GM21423 (cell line): ENCODE data around the gene L3MBTL4.

ENCODE experiments used
- ATAC-seq: cut with Tn5 transposase; IDR thresholded peaks from one replicate; pipeline ENCODE4 v1.9.1; 2021; ENCODE audit warnings: mild to moderate bottlenecking, moderate library complexity; ENCODE audit not compliant: unreplicated experiment

L3MBTL4 gene

DNA sequence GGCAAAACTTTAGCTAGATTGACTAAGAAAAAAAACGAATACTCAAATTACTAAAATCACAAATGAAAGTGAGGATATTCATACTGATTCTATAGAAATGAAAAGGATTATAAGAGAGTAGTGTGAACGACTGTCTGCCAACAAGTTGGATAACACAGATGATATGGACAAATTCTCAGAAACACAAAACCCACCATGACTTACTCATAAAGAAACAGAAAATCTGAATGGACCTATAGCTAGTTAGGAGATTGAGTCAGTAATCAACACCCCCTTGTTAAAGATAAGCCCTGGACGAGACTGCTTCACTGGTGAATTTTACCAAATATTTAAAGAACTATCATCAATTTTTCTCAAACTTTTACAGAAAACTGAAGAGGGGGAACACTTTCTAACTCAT, 410.6 kb downstream of the L3MBTL4 start:
- peak; percentile 51 for ATAC-seq

DNA sequence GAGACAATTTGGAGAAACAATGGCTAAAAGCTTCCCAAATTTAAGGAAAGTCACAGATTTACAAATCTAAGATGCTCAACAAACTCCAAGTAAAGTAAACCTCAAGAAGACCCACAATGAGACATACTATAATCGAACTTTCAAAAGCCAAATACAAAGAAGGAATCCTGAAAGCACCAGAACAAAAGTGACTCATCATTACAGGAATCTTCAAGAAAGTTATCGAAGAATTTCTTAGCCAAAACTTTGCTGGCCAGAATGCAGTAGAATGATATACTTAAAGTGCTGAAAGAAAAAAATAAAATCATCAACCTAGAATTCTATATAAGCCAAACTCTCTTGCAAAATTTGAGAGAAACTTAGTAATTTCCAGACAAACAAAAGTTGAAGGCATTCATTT, 412.8 kb downstream of the L3MBTL4 start:
- no peak for ATAC-seq

DNA sequence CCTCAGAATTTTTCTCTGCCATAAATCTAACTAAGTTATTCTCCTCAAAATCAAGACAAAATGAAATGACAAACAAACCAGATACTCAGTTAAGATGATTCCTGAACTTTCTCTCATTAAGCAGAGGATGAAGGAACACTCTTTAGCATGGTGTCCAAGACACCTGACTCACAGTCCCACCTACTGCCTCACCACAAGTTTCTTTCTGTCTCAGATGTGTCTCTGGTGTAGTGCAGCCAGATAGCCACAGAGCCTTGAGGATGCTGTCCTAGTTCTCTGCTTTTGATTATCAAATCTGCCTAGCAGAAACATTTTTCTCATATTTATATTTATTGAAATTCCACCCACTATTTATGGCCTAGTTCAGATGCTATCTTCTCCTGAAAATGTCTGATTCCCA, 415.8 kb downstream of the L3MBTL4 start:
- ATAC-seq = peak; percentile 94

DNA sequence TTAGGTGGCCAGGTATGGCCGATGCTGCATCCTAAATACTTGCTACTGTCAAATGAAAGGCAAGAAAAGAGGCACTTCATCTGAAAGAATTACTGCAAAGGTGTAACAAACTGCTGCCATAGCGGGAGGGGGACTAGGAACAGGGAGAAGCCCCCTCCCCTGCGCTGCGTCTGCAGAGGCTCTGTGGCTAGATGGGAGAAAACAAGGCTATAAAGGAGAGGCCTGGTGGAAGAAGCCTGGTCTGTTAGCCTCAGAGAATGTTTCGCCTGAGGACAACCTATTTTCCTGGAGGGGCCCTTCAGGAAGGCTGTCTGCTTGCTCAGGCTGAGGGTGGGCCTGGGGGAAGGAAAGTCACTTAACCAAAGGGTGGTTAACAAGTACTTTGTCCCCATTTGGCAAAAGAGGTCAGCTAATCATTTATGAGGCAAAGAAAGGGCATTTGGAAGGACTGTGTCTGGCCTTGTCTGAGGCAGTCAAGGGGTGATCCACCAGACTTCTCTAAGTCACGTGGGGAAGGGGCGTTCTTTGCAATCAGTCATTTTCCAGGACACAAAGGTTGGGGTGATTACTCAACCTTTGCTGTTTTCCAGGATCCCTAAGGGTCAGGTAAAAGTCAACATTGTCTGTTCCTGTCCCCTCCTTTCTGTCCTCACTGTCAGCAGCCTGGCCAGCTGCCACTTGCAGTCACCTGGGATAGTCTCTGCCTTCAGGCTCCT, 416.4 kb downstream of the L3MBTL4 start:
- peak; percentile 27 for ATAC-seq

DNA sequence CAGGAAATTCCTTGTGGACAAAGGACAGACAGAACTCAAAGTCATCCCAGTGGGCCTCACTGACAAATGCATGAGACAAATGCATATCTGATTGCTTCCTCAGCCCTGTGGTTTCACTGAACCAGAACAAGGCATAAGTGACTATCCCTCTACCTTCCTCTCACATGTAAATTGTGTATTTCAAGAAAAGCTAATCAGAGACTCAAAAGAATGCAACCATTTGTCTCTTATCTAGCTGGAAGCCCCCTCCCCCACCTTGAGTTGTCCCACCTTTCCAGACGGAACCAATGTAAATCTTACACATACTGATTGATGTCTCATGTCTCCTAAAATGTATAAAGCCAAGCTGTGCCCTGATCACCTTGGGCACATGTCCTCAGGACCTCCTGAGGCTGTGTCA, 417.4 kb downstream of the L3MBTL4 start:
- no peak for ATAC-seq

DNA sequence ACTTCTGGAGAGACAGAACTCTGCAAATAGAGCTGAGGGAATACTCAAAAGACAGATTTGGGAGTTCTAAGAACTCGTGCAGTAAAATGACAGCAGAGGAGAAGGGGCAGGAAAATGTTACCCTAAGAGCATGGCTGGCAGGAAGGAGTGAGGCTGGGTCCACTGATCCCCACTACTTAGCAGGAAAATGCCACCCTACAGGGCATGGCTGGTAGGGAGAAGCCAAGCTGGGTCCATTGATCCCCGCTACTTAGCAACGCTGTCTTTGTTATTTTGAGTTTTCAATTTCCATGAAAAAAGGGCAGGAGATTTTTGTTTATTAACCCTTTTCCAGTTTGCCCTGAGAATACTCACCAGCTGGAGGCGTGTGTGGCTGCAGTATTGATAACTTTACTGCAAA, 419.1 kb downstream of the L3MBTL4 start:
- ATAC-seq = no peak

DNA sequence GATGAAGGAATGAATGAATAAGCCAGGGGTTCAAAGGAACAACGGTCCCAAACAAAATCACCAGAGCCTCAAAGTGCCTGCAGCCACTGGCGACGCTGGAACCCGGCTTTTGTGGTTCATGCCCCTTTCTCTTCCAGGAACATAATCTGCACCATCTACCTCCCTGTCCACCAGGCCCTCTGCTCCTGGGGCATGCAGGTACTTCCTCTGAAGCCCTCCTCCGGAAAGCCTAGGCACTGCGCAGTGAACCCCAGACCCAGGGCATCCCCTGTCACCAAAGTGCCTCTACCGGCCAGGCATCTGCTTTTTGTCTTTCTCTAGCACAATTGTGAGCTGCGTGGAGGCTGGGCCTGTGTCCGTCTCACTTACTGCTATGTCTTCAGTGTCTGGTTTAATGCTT, 420.8 kb downstream of the L3MBTL4 start:
- ATAC-seq = no peak

DNA sequence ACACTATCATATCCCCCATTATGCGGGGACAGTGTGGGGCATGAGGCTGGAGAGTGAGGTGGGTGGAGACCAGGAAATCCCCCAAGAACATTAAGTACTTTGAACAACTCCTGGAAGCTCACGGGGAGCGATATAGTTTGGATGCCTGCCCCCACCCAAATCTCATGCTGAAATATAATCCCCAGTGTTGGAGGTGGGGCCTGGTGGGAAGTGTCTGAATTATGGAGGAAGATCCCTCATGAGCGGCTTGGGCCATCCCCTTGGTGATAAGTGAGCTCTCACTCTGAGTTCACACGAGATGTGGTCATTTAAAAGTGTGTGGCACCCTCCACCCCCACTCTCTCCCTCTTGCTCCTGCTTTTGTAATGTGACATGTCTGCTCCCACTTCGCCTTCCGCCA, 422.3 kb downstream of the L3MBTL4 start:
- no peak for ATAC-seq

DNA sequence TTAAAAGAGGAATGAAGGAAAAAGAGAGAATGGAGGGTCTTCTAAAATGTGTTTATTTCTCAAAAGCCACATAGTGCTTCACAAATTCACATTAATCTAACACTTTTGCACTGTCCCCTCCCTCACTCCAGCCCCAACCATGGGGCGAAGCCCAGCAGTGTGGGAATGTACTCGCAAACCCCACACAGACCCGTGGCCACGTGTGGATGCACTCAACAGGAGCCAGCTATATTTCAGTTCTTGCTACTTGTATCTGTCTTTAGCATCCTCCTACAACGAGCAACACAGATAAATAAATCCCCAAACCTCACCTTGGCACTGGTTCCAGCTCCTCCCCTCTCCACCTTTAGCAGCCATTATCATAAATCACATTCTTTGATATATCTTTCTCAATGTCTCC, 427.5 kb downstream of the L3MBTL4 start:
- no peak for ATAC-seq

DNA sequence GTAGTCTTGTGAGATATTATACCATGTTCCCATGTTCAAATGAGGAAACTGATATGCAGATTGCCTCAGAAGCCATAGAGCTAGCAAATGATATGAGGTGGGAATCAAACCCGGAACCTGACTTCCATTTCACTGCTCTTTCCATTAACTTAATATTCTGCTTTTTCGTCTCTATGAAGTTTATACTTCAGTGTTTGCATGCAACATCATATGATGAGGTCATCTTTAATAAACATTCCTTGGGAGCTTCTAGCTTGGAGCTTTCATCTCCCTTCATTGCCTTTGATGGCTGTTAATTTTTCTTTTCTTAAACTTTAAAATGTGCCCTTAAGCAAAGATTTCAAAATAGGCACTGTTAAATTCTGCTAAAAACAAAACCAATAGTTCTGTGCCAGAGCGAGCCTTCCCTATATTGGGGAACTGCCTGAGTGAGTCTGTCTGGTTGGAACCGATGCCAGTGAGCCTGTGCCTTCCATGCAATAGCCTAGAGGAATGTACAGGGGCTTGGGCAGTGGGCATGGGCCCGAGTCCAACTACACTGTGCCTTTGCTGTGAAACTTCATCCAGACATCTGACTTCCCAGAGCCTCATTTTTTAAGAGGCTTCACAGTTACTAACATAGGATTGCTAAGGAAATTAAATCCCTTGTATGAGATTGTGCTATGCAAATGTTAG, 428.3 kb downstream of the L3MBTL4 start:
- ATAC-seq = no peak

DNA sequence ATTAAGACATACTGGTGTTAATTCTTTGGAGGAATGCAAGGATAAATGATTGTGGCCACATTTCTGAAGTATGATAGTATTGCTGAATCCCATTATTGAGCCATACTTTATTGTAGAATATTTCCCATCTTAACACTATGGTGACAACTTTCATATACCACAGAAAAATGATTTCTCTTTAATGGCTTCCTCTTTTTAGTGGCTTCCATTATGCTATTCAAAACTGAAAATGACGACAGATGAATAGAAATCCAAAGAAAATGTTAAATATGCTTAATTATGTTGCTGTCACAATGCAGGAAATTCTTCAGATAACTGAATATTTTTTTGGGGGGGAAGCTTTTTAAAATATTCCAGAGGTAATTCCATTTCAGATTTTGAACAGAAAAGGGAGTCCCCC, 430.5 kb downstream of the L3MBTL4 start:
- no peak for ATAC-seq

DNA sequence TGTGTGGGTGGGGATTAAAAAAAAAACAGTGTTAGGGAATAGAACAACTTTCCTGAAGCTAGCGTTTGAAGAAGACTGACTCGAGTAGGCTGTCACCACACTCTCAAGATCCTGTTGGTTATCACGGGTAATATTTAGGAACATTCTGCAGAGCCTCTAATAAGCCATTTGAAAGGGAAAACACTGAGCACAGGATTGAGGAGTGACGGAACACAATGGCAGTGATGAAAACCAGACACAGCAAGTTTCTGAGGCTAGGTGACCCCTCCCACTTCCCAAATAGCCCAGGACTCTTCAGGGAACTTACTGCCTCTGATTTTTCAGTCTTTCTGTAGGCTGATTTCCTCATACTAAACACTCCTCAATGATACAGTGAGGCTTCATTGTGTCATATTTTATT, 431.2 kb downstream of the L3MBTL4 start:
- ATAC-seq = no peak

DNA sequence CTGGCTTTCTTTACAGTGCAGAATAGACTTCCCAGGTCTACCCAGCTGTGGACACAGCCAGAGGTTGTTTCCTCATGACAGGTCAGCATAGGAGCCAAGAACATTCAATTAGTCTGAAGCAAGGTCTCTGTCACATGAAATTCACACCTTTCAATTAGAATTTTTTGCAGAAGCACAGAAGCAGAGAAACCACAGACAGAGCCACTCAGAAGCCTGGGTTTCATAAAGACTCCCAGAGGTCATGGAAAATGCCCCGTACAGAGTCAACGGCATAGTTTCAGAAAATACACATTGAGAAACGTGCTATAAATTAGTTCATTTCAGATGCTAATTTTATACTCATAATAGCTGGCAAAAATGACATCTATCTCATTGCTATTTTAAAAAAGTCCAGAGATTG, 432.4 kb downstream of the L3MBTL4 start:
- ATAC-seq = peak; percentile 49

DNA sequence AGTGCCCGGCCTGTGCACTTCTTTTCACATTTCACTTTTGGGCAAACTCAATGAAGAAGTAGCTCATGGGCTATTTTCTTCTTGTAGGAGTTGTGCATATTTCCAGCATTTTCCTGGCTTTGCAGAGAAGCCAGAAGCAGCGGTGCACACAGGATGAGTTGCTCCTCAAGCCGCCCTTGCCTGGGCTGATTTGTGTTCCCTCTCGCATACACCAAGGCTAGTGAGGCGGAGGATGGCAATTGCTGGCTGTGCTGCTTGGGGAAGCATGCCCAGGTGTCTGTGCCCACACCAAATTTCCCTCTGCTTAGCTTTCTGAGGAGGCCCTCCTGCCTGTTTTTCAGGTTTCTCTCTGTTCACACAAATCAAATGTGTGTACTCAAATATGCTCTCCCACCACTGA, 434.0 kb downstream of the L3MBTL4 start:
- no peak for ATAC-seq

DNA sequence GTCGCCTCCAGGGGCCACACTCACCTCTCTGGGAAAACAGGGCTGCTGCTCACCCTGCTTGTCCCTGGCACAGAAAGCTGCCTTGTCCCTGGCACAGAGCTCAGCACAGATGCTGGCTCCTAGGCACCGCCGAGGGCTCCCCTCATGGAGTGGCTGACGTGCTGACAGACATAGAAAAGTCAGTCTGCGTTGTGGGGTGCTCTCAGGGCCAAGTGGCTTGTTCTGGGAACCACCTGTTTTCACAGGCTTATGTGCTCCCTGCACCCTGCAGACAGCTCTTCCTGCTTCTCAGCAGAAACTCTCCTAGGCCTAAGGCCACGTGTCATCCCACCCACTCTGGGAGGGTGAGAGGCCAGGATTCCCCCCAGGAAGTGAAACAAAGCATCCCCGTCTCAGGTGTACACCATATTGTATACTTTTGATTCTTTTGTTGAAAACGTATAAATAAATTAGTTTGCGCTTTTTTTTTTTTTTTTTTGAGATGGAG, 434.7 kb downstream of the L3MBTL4 start:
- peak; percentile 61 for ATAC-seq

DNA sequence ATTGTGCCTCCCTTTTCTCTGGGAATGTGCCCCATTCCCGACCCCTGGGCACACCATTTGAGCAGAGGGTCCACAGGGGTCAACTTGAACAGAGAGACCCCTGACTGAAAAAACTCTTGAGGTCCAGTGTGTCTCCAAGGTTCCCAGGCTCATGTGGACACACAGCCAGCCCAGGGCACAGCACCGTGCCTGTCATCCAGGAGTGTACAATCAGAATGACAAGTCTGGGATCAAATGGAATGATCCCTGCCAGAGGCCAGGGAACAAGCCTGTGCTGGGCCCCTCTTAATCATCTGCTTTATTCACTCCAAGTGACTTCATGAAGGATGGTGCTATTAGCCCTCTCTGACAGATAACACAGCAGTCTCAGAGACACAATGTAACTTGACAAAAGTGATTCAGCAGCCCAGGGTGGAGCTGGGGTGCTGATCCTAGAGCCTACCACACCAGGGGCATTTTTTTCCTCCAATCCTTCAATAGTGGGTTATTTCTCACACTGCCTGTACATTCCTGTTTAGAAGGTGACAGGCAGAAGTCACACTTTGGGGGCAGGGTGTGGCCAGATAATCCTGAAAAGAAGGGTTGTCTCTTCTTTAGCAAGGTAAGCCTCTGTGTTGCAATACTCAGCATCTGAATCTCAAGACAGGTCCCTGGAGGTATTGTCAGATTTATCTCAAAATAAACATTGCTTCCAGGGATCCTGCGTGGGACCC, 435.4 kb downstream of the L3MBTL4 start:
- ATAC-seq = no peak

DNA sequence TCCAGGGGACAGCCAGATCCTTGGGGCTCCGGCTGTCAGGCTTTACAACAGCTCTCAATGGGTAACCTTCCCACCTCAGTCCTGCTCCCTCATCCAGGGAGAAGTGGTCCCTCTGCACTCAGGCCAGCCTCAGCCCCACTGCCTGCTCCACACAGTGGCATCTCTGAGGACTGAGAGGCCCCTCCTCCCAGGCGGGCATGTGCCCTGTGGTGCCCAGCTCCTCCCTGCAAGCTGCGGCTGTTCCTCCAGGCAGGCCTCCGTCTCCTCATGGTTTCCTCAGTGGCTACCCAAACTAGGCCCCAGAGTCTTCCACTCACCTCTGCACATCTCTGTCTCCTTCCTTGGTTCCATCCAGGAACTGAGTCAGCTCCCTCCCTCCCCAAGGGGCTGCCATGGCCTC, 437.7 kb downstream of the L3MBTL4 start:
- ATAC-seq = no peak

DNA sequence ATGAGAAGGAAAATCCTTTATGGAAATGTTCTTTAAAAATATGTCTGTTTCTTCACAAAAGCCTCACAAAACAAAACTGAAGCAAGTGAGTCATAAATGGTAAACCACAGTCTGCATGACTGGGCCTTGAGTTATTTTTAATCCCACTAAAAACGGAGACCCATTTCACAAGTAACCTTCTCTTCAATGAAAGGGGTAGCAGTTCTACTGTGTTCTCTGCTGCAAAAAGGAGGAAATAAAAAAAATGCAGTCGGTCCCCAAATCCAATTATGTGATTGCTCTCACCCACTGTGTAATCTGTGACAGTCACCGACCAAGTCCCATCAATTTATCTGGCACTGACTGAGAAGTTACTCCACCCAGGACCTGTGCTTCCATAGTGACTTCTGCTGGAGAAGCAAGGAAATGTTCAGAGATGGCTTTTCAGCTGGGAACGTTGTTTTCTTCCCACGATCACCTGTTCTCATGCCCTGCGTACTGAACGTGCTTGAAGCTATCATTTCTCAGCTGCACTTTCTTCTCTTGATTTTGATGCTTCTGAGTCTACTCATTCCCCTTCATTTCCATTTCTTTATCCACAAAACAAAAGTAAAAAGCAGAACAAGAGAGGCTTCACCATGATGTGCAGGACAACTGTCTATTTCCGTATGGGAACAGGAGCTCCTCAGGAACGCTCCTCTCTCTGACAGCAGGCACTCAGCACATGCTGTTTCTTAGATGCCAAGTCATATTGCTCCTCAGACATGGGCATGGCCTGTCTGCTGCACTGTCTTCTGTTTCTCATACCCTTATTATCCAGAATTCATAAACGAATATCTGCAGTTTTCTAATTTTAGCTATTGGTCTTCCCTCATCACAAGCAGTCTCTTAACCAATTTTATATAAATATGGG, 439.4 kb downstream of the L3MBTL4 start:
- ATAC-seq = peak; percentile 62

DNA sequence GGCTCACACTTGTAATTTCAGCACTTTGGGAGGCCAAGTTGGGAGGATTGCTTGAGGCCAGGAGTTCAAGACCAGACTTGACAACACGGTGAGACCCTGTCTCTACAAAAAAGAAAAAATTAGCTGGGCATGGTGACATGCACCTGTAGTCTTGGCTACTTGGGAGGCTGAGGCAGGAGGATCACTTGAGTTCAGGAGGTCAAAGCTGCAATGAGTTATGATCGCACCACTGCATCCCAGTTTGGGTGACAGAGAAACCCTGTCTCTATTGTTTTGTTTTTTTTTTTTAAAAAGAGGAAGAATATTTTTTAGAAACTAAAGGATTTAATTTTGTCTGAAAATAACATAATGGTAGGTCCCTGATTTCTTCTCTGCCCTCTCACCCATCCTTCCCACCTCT, 440.0 kb downstream of the L3MBTL4 start:
- ATAC-seq = peak; percentile 20

DNA sequence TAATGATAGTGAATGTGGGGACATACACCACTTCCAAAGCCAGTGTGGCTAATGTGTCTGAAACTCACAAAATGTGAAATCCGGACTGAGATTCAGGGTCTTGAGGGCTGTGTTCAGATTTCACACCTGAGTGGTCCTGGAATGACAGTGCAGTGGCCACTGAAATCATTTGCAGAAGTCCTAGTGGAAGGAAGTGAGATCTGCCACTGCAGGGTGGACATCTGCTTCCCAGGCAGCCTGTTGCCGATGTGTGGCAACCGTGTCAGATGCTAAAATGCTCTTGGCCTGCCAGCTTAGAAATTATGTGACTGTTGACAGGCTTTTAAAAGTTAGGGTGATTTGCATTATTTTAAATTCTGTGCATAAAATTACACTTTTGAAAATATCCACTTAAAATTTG, 441.6 kb downstream of the L3MBTL4 start:
- ATAC-seq = no peak

DNA sequence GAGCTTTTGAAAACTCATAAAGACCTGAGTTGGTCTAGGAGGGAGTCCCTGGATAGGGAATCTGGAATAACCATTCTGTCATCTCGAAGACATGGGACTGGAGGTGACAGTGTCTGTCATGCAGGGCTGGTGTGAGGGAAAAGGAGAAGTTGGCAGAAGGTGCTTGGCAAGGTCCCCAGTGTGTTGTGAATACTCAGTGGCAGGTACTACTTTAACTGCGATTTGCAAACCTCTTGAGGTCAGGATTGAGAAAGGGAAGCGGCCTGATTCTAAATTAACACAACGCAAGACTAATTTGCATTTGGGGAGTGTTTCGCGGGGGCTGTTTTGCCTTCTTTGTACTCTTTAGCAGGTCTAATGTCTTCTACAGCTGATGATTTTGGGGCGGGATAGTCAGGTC, 442.4 kb downstream of the L3MBTL4 start:
- peak; percentile 53 for ATAC-seq
